Measurements from ENCODE around the gene KMT2E. TPM values are rescaled to one million over a fixed set of nuclear protein-coding genes. Genes with fewer than 3 reads are reported as not detected.

KMT2E gene
- total and polyA plus RNA-seq, 2 donors (not counting 1 experiment from before 2014, with no cell fraction given) = 32.4 to 328 TPM

- Histone ChIP-seq H3K36me3 (replicated peaks in 1 of 2; ENCODE audit: control extremely low read depth in 1 of 2, control insufficient read depth in 1 of 2, extremely low read depth in 1 of 2, insufficient read depth in 2 of 2, low read length in 1 of 2) (peaks cover 2 to 44% of the 10 kb centered on the region in 2 experiments), H3K79me2 (ENCODE audit: control insufficient read depth, insufficient read depth, low read length) (peaks cover 56% of the 10 kb centered on the region), H3K27me3 (replicated peaks in 1 of 4; ENCODE audit: control extremely low read depth in 1 of 4, control insufficient read depth in 3 of 4, insufficient read depth in 4 of 4, low read length in 3 of 4) (no peaks in the 10 kb centered on the region), H3K4me3 (ENCODE audit: control extremely low read depth in 1 of 5, extremely low read depth in 1 of 5, insufficient read depth in 1 of 5, low read depth in 2 of 5, low read length in 4 of 5) (no peak overlapping the region), H3K4me2 (replicated peaks; ENCODE audit: low read depth, low read length, poor library complexity, severe bottlenecking) (no peak overlapping the region), H3K9ac (ENCODE audit: low read length) (no peak overlapping the region), H4K20me1 (ENCODE audit: control insufficient read depth, insufficient read depth, low read length, poor library complexity, severe bottlenecking) (no peaks in the 10 kb centered on the region), H3K9me3 (ENCODE audit: control extremely low read depth in 1 of 3, control insufficient read depth in 2 of 3, insufficient read depth in 1 of 3, low read length in 2 of 3) (peaks cover 0 to 5% (median 0%) of the 10 kb centered on the region in 3 donors), H3K4me1 (ENCODE audit: control insufficient read depth in 2 of 2, insufficient read depth in 2 of 2, low read length in 2 of 2) (peaks cover 10 to 14% of the 10 kb centered on the region in 2 donors), H3K27ac (ENCODE audit: low read length in 2 of 2) (no peak overlapping the region), H2AFZ (ENCODE audit: insufficient read depth, low read depth, low read length, poor library complexity, severe bottlenecking) (no peak overlapping the region)
- DNase-seq = no peak
- intact Hi-C loops (cut with micrococcal nuclease) = no loop called here
- H3K4me3 Mint-ChIP-seq = no peak overlapping the region
- H3K27me3 Mint-ChIP-seq = no peaks in the 10 kb centered on the region
- no peak overlapping the region for H3K27ac Mint-ChIP-seq
- POLR2A ChIA-PET = no interaction called here
- H3K4me1 Mint-ChIP-seq = peaks cover 24% of the 10 kb centered on the region
- TF ChIP-seq CTCF (IDR thresholded peaks at IDR 0.05) = no peak
- no peak for TF ChIP-seq EZH2 (IDR thresholded peaks at IDR 0.05; ENCODE audit: borderline replicate concordance, insufficient read depth, low read depth, low read length, poor library complexity, severe bottlenecking)
- no peaks in the 10 kb centered on the region for H3K9me3 Mint-ChIP-seq (ENCODE audit: insufficient read depth)
- CTCF ChIA-PET = interaction anchor here (0.7 to 3.4 kb wide), 2 partner anchors 16 to 46 kb away, joined by 3 to 15 read pairs; no protein-coding TSS in a partner anchor
- WGBS (ENCODE audit: insufficient coverage) = 92% methylated on average over 2 of the region's 6 CpGs
- no peak for ATAC-seq (ENCODE audit: low read depth)
Observed at GRCh38 chr7:104964626-104965236, 49.3 kb upstream of the KMT2E start.

- peaks cover 20% of the 10 kb centered on the region for H3K4me1 Mint-ChIP-seq
- peaks cover 65% of the 10 kb centered on the region for H3K79me2 ChIP-seq (ENCODE audit: control insufficient read depth, insufficient read depth, low read length)
- ATAC-seq (ENCODE audit: low read depth) = no peak
- H3K4me2 ChIP-seq (replicated peaks; ENCODE audit: low read depth, low read length, poor library complexity, severe bottlenecking) = no peak overlapping the region
- H3K27me3 Mint-ChIP-seq = no peaks in the 10 kb centered on the region
- H3K9ac ChIP-seq (ENCODE audit: low read length) = no peak overlapping the region
- TF ChIP-seq EZH2 (IDR thresholded peaks at IDR 0.05; ENCODE audit: borderline replicate concordance, insufficient read depth, low read depth, low read length, poor library complexity, severe bottlenecking) (no peak), CTCF (IDR thresholded peaks at IDR 0.05) (no peak)
- peaks cover 0 to 5% (median 0%) of the 10 kb centered on the region in 3 donors for H3K9me3 ChIP-seq (ENCODE audit: control extremely low read depth in 1 of 3, control insufficient read depth in 2 of 3, insufficient read depth in 1 of 3, low read length in 2 of 3)
- WGBS (ENCODE audit: insufficient coverage) = 100% methylated on average over 2 of the region's 2 CpGs
- peak overlapping the region; percentile 64 for H3K27ac Mint-ChIP-seq
- H3K4me3 Mint-ChIP-seq = no peak overlapping the region
- CTCF ChIA-PET = interaction anchor here (0.6 to 3.4 kb wide), 5 partner anchors 15 to 51 kb away, joined by 3 to 15 read pairs (median 3); no protein-coding TSS in a partner anchor
- H3K36me3 ChIP-seq (replicated peaks in 1 of 2; ENCODE audit: control extremely low read depth in 1 of 2, control insufficient read depth in 1 of 2, extremely low read depth in 1 of 2, insufficient read depth in 2 of 2, low read length in 1 of 2) = peaks cover 2 to 44% of the 10 kb centered on the region in 2 experiments
- intact Hi-C loops (cut with micrococcal nuclease) = no loop called here
- no peak overlapping the region for H2AFZ ChIP-seq (ENCODE audit: insufficient read depth, low read depth, low read length, poor library complexity, severe bottlenecking)
- no peak overlapping the region for H3K27ac ChIP-seq (ENCODE audit: low read length in 2 of 2)
- POLR2A ChIA-PET = no interaction called here
- no peak overlapping the region for H3K4me3 ChIP-seq (ENCODE audit: control extremely low read depth in 1 of 5, extremely low read depth in 1 of 5, insufficient read depth in 1 of 5, low read depth in 2 of 5, low read length in 4 of 5)
- H3K9me3 Mint-ChIP-seq (ENCODE audit: insufficient read depth) = no peaks in the 10 kb centered on the region
- no peaks in the 10 kb centered on the region for H3K27me3 ChIP-seq (replicated peaks in 1 of 4; ENCODE audit: control extremely low read depth in 1 of 4, control insufficient read depth in 3 of 4, insufficient read depth in 4 of 4, low read length in 3 of 4)
- H4K20me1 ChIP-seq (ENCODE audit: control insufficient read depth, insufficient read depth, low read length, poor library complexity, severe bottlenecking) = no peaks in the 10 kb centered on the region
- H3K4me1 ChIP-seq (ENCODE audit: control insufficient read depth in 2 of 2, insufficient read depth in 2 of 2, low read length in 2 of 2) = peaks cover 6 to 9% of the 10 kb centered on the region in 2 donors
- DNase-seq = no peak
Observed at GRCh38 chr7:104966022-104966421, 48.0 kb upstream of the KMT2E start.
